ENCODE results near the gene SORCS2. TPM values are rescaled to one million over a fixed set of nuclear protein-coding genes. Genes with fewer than 3 reads are reported as not detected.

Gene SORCS2
- total and polyA plus RNA-seq, 2 of the 8 experiments (the other 6 are each of a cell fraction or from before 2014, with no cell fraction given), result 0.36 to 1.8 TPM

DNA sequence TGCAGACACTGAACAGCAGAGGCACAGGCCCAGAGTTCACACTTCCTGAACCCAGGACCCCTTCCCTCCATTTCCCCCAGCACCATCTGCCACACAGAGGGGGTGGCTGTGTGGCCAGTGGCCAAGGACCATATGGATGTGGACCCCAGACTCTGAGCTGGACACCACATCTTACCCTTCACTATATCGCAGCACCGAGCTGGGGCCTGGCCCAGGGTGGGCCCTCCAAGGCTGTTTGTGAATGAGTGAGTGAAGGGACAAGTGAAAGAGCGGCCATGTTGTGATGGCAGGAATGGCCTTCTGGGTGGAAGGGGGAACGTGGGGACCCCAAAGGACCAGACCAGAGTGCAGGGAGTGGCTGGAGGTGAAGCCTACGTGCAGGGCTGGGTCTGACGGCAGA, 498.7 kb downstream of the SORCS2 start:
- Histone ChIP-seq H2AFZ (ENCODE audit: low read length) (no peak overlapping the region), H3K4me1 (replicated peaks in 1 of 4; ENCODE audit: control insufficient read depth in 3 of 4, insufficient read depth in 4 of 4, low read length in 3 of 4) (no peaks in the 10 kb centered on the region), H3K14ac (ENCODE audit: insufficient read length) (no peak overlapping the region), H3K27me3 (replicated peaks in 1 of 4; ENCODE audit: control insufficient read depth in 3 of 4, extremely low read depth in 1 of 4, insufficient read depth in 3 of 4, low read length in 3 of 4) (no peaks in the 10 kb centered on the region), H3K18ac (ENCODE audit: extremely low read depth, low read length) (no peak overlapping the region), H4K8ac (ENCODE audit: extremely low read depth, insufficient read depth, low read length) (no peak overlapping the region), H3K4me3 (ENCODE audit: extremely low read depth in 1 of 4, insufficient read depth in 2 of 4, low read depth in 3 of 4, low read length in 4 of 4) (no peak overlapping the region), H3K79me1 (ENCODE audit: low read depth, low read length) (no peaks in the 10 kb centered on the region), H3K27ac (ENCODE audit: low read depth, low read length) (no peak overlapping the region), H3K9me3 (ENCODE audit: insufficient read depth in 2 of 2, low read depth in 1 of 2, low read length in 1 of 2) (no peaks in the 10 kb centered on the region), H4K20me1 (replicated peaks in 1 of 2; ENCODE audit: control insufficient read depth in 1 of 2, insufficient read depth in 2 of 2, low read length in 2 of 2) (peaks cover 0 to 6% of the 10 kb centered on the region in 2 experiments), H3K23me2 (ENCODE audit: low read depth, low read length) (peaks cover 14% of the 10 kb centered on the region; the same call in 1 of the 2 replicates), H2BK120ac (replicated peaks; ENCODE audit: low read depth, low read length) (no peak overlapping the region), H3K36me3 (ENCODE audit: control insufficient read depth in 2 of 4, insufficient read depth in 4 of 4, low read length in 3 of 4) (no peaks in the 10 kb centered on the region), H3K4me2 (ENCODE audit: insufficient read depth in 1 of 2, low read depth in 2 of 2, low read length in 2 of 2) (no peak overlapping the region), H2BK12ac (ENCODE audit: low read depth, low read length) (no peak overlapping the region), H3K23ac (ENCODE audit: insufficient read length) (no peak overlapping the region), H3K4ac (replicated peaks; ENCODE audit: insufficient read length, low read depth, low read length) (no peak overlapping the region), H2AK5ac (ENCODE audit: low read depth, low read length) (no peak overlapping the region), H4K91ac (replicated peaks; ENCODE audit: insufficient read length, low read length) (no peak overlapping the region), H2BK15ac (ENCODE audit: low read length) (no peak overlapping the region), H4K5ac (ENCODE audit: insufficient read length, low read depth, low read length) (no peak overlapping the region), H2BK5ac (ENCODE audit: low read depth, low read length) (no peak overlapping the region), H3K56ac (replicated peaks; ENCODE audit: insufficient read length, low read depth, low read length) (no peak overlapping the region), H3K9ac (replicated peaks in 1 of 4; ENCODE audit: extremely low read depth in 1 of 4, low read depth in 3 of 4, low read length in 3 of 4) (no peak overlapping the region), H3K79me2 (ENCODE audit: control insufficient read depth in 1 of 2, insufficient read depth in 2 of 2, low read length in 2 of 2) (no peaks in the 10 kb centered on the region), H2BK20ac (ENCODE audit: low read length) (no peak overlapping the region)
- TF ChIP-seq SRF (IDR thresholded peaks at IDR 0.05; ENCODE audit: low read depth, low read length) (no peak), CREB1 (IDR thresholded peaks at IDR 0.05) (no peak), CHD2 (IDR thresholded peaks at IDR 0.05; ENCODE audit: low read length) (no peak), NRF1 (IDR thresholded peaks at IDR 0.05; ENCODE audit: low read depth, low read length) (no peak)
- TF ChIP-seq, protein P1, sequence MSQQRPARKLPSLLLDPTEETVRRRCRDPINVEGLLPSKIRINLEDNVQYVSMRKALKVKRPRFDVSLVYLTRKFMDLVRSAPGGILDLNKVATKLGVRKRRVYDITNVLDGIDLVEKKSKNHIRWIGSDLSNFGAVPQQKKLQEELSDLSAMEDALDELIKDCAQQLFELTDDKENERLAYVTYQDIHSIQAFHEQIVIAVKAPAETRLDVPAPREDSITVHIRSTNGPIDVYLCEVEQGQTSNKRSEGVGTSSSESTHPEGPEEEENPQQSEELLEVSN (IDR thresholded peaks at IDR 0.05), result no peak
- TF ChIP-seq, protein P2, sequence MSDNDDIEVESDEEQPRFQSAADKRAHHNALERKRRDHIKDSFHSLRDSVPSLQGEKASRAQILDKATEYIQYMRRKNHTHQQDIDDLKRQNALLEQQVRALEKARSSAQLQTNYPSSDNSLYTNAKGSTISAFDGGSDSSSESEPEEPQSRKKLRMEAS (IDR thresholded peaks at IDR 0.05), result no peak
- no peak for DNase-seq (ENCODE audit: low read depth in 1 of 2, low spot score in 2 of 2)
- ChIA-PET POLR2A (ENCODE audit: partially characterized antibody) (interaction anchor here (0.6 kb wide), 1 partner anchor 14 kb away, joined by 3 read pairs; no protein-coding TSS in a partner anchor), CTCF (ENCODE audit: partially characterized antibody) (no interaction called here)
- FAIRE-seq, result no peak
- WGBS, 2 experiments (ENCODE audit: extremely low coverage in 1 of 2, insufficient coverage in 1 of 2, insufficient read length in 1 of 2, insufficient replicate concordance in 2 of 2, low coverage in 1 of 2, low lambda C conversion rate in 2 of 2, missing lambda C conversion rate in 1 of 2), result 93% methylated on average over 6 of the region's 6 CpGs; no CpG with 5 or more reads in 1 of the 2 experiments
